HCT116 (cell line): Measurements from ENCODE around the gene C9orf50.

Experiments used
- CTCF ChIP-seq, 3 experiments: fragments of 200-600 bp in 1 of 3; sonication (generic) in 1 of 3; IDR thresholded peaks in 2 of 3; conservative IDR thresholded peaks in 1 of 3; 2 replicates each; pipeline ENCODE4 v1.5.1; 2012 to 2017; ENCODE audit warnings: low read depth in 2 of 3, low read length in 2 of 3, antibody characterized with exemption in 1 of 3, borderline replicate concordance in 1 of 3, control low read depth in 1 of 3, mild to moderate bottlenecking in 1 of 3, mixed read lengths in 1 of 3, mixed run types in 1 of 3, moderate library complexity in 1 of 3; ENCODE audit not compliant: insufficient read depth in 1 of 3
- EZH2 ChIP-seq: fragments of 200-600 bp; sonication (generic); IDR thresholded peaks from 2 replicates; pipeline ENCODE4 v1.6.1; 2017; ENCODE audit warnings: antibody characterized with exemption, mixed run types

- TF ChIP-seq CTCF (IDR thresholded peaks at IDR 0.05 in 2 of 3, conservative IDR thresholded peaks at IDR 0.05 in 1 of 3; ENCODE audit: borderline replicate concordance in 1 of 3, insufficient read depth in 1 of 3, low read depth in 2 of 3, low read length in 2 of 3) (no peak), EZH2 (no peak)
Measured at GRCh38 chr9:129669141-129669718, 48.3 kb upstream of the C9orf50 start.
